Measurements from ENCODE around the gene CZIB. TPM values are rescaled to one million over a fixed set of nuclear protein-coding genes. Genes with fewer than 3 reads are reported as not detected.

Gene CZIB
- total and polyA plus RNA-seq, 2 of the 8 experiments (the other 6 are each of a cell fraction or from before 2014, with no cell fraction given), result 46.5 to 48.0 TPM

DNA sequence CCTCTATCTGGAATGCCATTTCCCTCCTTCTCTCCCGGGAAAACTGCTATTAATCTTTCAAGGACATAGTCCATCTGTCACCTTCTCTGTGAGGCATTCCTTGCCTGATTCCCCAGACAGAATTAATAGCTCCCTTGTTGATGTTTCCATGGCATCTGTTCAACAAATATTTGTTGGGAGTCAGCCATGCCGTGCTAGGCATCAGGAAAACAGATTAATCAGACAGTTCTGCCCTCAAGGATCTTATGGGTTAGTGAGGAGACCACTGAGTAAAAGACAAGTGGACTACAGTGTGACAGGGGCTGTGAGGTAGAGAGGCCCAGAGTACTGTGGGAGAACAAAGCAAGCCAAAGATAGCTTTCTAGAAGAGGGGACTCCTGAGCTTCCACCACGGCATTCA is 29.3 kb upstream of the CZIB start:
- Histone ChIP-seq H2AK5ac (ENCODE audit: low read depth, low read length) (no peak overlapping the region), H4K20me1 (replicated peaks in 1 of 2; ENCODE audit: control insufficient read depth in 1 of 2, insufficient read depth in 2 of 2, low read length in 2 of 2) (peaks cover 0 to 1% of the 10 kb centered on the region in 2 experiments), H3K4me3 (ENCODE audit: extremely low read depth in 1 of 4, insufficient read depth in 2 of 4, low read depth in 3 of 4, low read length in 4 of 4) (no peak overlapping the region), H3K79me2 (ENCODE audit: control insufficient read depth in 1 of 2, insufficient read depth in 2 of 2, low read length in 2 of 2) (no peaks in the 10 kb centered on the region), H4K5ac (ENCODE audit: insufficient read length, low read depth, low read length) (no peak overlapping the region), H3K79me1 (ENCODE audit: low read depth, low read length) (no peaks in the 10 kb centered on the region), H3K9ac (replicated peaks in 1 of 4; ENCODE audit: extremely low read depth in 1 of 4, low read depth in 3 of 4, low read length in 3 of 4) (no peak overlapping the region), H3K23ac (ENCODE audit: insufficient read length) (no peak overlapping the region), H2BK15ac (ENCODE audit: low read length) (no peak overlapping the region), H3K4me2 (ENCODE audit: insufficient read depth in 1 of 2, low read depth in 2 of 2, low read length in 2 of 2) (no peak overlapping the region), H3K14ac (ENCODE audit: insufficient read length) (no peak overlapping the region), H3K9me3 (ENCODE audit: insufficient read depth in 2 of 2, low read depth in 1 of 2, low read length in 1 of 2) (no peaks in the 10 kb centered on the region), H2AFZ (ENCODE audit: low read length) (no peak overlapping the region), H3K56ac (replicated peaks; ENCODE audit: insufficient read length, low read depth, low read length) (no peak overlapping the region), H3K36me3 (ENCODE audit: control insufficient read depth in 2 of 4, insufficient read depth in 4 of 4, low read length in 3 of 4) (peaks cover 23 to 88% (median 66%) of the 10 kb centered on the region in 4 experiments), H3K4me1 (replicated peaks in 1 of 4; ENCODE audit: control insufficient read depth in 3 of 4, insufficient read depth in 4 of 4, low read length in 3 of 4) (no peaks in the 10 kb centered on the region), H2BK20ac (ENCODE audit: low read length) (no peak overlapping the region), H3K23me2 (ENCODE audit: low read depth, low read length) (no peaks in the 10 kb centered on the region), H2BK120ac (replicated peaks; ENCODE audit: low read depth, low read length) (no peak overlapping the region), H3K27ac (ENCODE audit: low read depth, low read length) (no peak overlapping the region), H2BK12ac (ENCODE audit: low read depth, low read length) (no peak overlapping the region), H2BK5ac (ENCODE audit: low read depth, low read length) (no peak overlapping the region), H3K27me3 (replicated peaks in 1 of 4; ENCODE audit: control insufficient read depth in 3 of 4, extremely low read depth in 1 of 4, insufficient read depth in 3 of 4, low read length in 3 of 4) (no peaks in the 10 kb centered on the region), H4K91ac (replicated peaks; ENCODE audit: insufficient read length, low read length) (no peak overlapping the region), H3K18ac (ENCODE audit: extremely low read depth, low read length) (no peak overlapping the region), H4K8ac (ENCODE audit: extremely low read depth, insufficient read depth, low read length) (no peak overlapping the region), H3K4ac (replicated peaks; ENCODE audit: insufficient read length, low read depth, low read length) (no peak overlapping the region)
- DNase-seq (ENCODE audit: low read depth in 1 of 2, low spot score in 2 of 2) (no peak), FAIRE-seq (no peak)
- 90% methylated on average over 3 of the region's 3 CpGs; no CpG with 5 or more reads in 1 of the 2 experiments for WGBS, 2 experiments (ENCODE audit: extremely low coverage in 1 of 2, insufficient coverage in 1 of 2, insufficient read length in 1 of 2, insufficient replicate concordance in 2 of 2, low coverage in 1 of 2, low lambda C conversion rate in 2 of 2, missing lambda C conversion rate in 1 of 2)
- POLR2A ChIA-PET (ENCODE audit: partially characterized antibody), result interaction anchor here (1.5 to 2.1 kb wide), 2 partner anchors 9 to 12 kb away, joined by 4 to 5 read pairs; no protein-coding TSS in a partner anchor
- CTCF ChIA-PET (ENCODE audit: partially characterized antibody), result interaction anchor here (0.7 kb wide), 1 partner anchor 29 kb away, joined by 3 read pairs; no protein-coding TSS in a partner anchor
- TF ChIP-seq KDM5A (IDR thresholded peaks at IDR 0.05; ENCODE audit: low read length) (no peak), NANOG (IDR thresholded peaks at IDR 0.05; ENCODE audit: insufficient read depth, low read depth, low read length, poor library complexity, severe bottlenecking) (no peak), CTBP2 (IDR thresholded peaks at IDR 0.05; ENCODE audit: borderline replicate concordance, insufficient read depth, insufficient read length, low read length) (no peak), JUN (IDR thresholded peaks at IDR 0.05; ENCODE audit: low read depth, low read length) (no peak), BACH1 (IDR thresholded peaks at IDR 0.05; ENCODE audit: low read length) (no peak), NRF1 (IDR thresholded peaks at IDR 0.05; ENCODE audit: low read depth, low read length) (no peak), CHD1 (IDR thresholded peaks at IDR 0.05; ENCODE audit: low read depth, low read length) (no peak), POLR2AphosphoS5 (IDR thresholded peaks at IDR 0.05; ENCODE audit: low read depth, low read length) (no peak), ZNF274 (IDR thresholded peaks at IDR 0.05; ENCODE audit: borderline replicate concordance, extremely low read depth, low read length) (no peak), TAF1 (IDR thresholded peaks at IDR 0.05; ENCODE audit: low read depth, low read length) (no peak), SUZ12 (IDR thresholded peaks at IDR 0.05; ENCODE audit: low read length) (no peak), RAD21 (IDR thresholded peaks at IDR 0.05 in 1 of 2, conservative IDR thresholded peaks at IDR 0.05 in 1 of 2; ENCODE audit: low read depth in 2 of 2, low read length in 2 of 2) (no peak), CBX5 (IDR thresholded peaks at IDR 0.05; ENCODE audit: low read depth, low read length) (no peak), SRF (IDR thresholded peaks at IDR 0.05; ENCODE audit: low read depth, low read length) (no peak)
- TF ChIP-seq, protein P1, sequence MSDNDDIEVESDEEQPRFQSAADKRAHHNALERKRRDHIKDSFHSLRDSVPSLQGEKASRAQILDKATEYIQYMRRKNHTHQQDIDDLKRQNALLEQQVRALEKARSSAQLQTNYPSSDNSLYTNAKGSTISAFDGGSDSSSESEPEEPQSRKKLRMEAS (IDR thresholded peaks at IDR 0.05), result no peak
